SK-N-SH treated with all-trans-retinoic acid at 6 μM for 48 hours (cell line): Measurements from ENCODE around the gene MET.

Experiments
- ATAC-seq: fragments of 200-7000 bp; cut with Tn5 transposase; 3 replicates; pipeline ENCODE4 v1.9.1; 2020; ENCODE audit warnings: mild to moderate bottlenecking, moderate library complexity
- CSDC2 ChIP-seq: fragments of 250-450 bp; sonication (Bioruptor Pico); IDR thresholded peaks from 2 replicates; pipeline ENCODE4 v1.5.0; 2020; ENCODE audit warnings: mild to moderate bottlenecking, moderate library complexity
- GLIS3 ChIP-seq: fragments of 250-450 bp; sonication (Bioruptor Pico); IDR thresholded peaks from 2 replicates; pipeline ENCODE4 v1.5.0; 2020; ENCODE audit warnings: mild to moderate bottlenecking, moderate library complexity
- ISL1 ChIP-seq: fragments of 250-450 bp; sonication (Bioruptor Pico); IDR thresholded peaks from 2 replicates; pipeline ENCODE4 v2.1.2; 2022; ENCODE audit warnings: mild to moderate bottlenecking, moderate library complexity
- OSR1 ChIP-seq: fragments of 250-450 bp; sonication (Bioruptor Pico); IDR thresholded peaks from 2 replicates; pipeline ENCODE4 v1.8.0; 2022; ENCODE audit warnings: moderate library complexity, mild to moderate bottlenecking, inconsistent platforms
- PPARA ChIP-seq: fragments of 250-450 bp; sonication (Bioruptor Pico); IDR thresholded peaks from 2 replicates; pipeline ENCODE4 v1.5.0; 2020; ENCODE audit warnings: mild to moderate bottlenecking, borderline replicate concordance
- SNAI2 ChIP-seq: fragments of 250-450 bp; sonication (Bioruptor Pico); IDR thresholded peaks from 2 replicates; pipeline ENCODE4 v1.5.0; 2020; ENCODE audit warnings: mild to moderate bottlenecking, moderate library complexity
- TCF4 ChIP-seq: fragments of 250-450 bp; sonication (Bioruptor Pico); IDR thresholded peaks from 2 replicates; pipeline ENCODE4 v1.8.0; 2021; ENCODE audit warnings: mild to moderate bottlenecking, moderate library complexity, borderline replicate concordance
- TOX ChIP-seq: fragments of 250-450 bp; sonication (Bioruptor Pico); IDR thresholded peaks from 2 replicates; pipeline ENCODE4 v1.8.0; 2021; ENCODE audit warnings: mild to moderate bottlenecking, moderate library complexity, borderline replicate concordance
- ZFP3 ChIP-seq: fragments of 250-450 bp; sonication (Bioruptor Pico); IDR thresholded peaks from 2 replicates; pipeline ENCODE4 v1.5.0; 2020; ENCODE audit warnings: mild to moderate bottlenecking, moderate library complexity
- ZNF565 ChIP-seq: fragments of 450-650 bp; formaldehyde crosslinking; conservative IDR thresholded peaks from 2 replicates; pipeline ENCODE4 v1.5.0; 2020; ENCODE audit warnings: low read depth, mild to moderate bottlenecking, moderate library complexity
- TF ChIP-seq, protein P1 (sequence below): fragments of 250-450 bp; sonication (Bioruptor Pico); IDR thresholded peaks from 2 replicates; pipeline ENCODE4 v1.5.1; 2020; ENCODE audit warnings: low read depth, mild to moderate bottlenecking, moderate library complexity
- TF ChIP-seq, protein P2 (sequence below): fragments of 250-450 bp; sonication (Bioruptor Pico); IDR thresholded peaks from 2 replicates; pipeline ENCODE4 v1.8.0; 2020; ENCODE audit warnings: mild to moderate bottlenecking, moderate library complexity, borderline replicate concordance
- TF ChIP-seq, protein P3 (sequence below): fragments of 250-450 bp; sonication (Bioruptor Pico); IDR thresholded peaks from 2 replicates; pipeline ENCODE4 v1.5.0; 2020; ENCODE audit warnings: mild to moderate bottlenecking, moderate library complexity
- TF ChIP-seq, protein P4 (sequence below): fragments of 250-450 bp; sonication (Bioruptor Pico); IDR thresholded peaks from 2 replicates; pipeline ENCODE4 v1.5.1; 2021; ENCODE audit warnings: mild to moderate bottlenecking, moderate library complexity
- TF ChIP-seq, protein P5 (sequence below): fragments of 250-450 bp; sonication (Bioruptor Pico); IDR thresholded peaks from 2 replicates; pipeline ENCODE4 v1.8.0; 2021; ENCODE audit warnings: low read depth, mild to moderate bottlenecking, moderate library complexity, borderline replicate concordance

MET gene

DNA sequence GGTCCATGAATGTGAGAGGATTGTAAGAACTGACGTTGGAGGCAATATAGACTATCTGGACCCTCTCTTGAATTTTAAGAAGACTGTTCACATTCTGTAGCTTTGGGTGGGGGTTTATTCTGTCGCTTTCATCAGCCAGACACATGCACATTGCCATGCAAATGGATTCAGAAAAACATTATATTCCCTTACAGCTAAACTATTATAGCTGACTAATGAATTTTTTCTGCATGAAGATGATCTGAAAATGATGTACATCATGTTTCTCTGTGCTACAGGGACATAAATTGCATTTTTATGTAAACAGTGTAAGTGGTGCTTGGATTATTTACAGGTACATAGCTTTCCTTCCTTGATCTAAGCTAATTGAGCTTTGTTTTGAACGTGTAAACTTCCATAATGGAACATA lies 1.5 kb downstream of the MET start:
- ATAC-seq: no peak
- TF ChIP-seq, protein P1, sequence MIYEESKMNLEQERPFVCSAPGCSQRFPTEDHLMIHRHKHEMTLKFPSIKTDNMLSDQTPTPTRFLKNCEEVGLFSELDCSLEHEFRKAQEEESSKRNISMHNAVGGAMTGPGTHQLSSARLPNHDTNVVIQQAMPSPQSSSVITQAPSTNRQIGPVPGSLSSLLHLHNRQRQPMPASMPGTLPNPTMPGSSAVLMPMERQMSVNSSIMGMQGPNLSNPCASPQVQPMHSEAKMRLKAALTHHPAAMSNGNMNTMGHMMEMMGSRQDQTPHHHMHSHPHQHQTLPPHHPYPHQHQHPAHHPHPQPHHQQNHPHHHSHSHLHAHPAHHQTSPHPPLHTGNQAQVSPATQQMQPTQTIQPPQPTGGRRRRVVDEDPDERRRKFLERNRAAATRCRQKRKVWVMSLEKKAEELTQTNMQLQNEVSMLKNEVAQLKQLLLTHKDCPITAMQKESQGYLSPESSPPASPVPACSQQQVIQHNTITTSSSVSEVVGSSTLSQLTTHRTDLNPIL (CRISPR knock-in tag): no peak
- no peak for TF ChIP-seq TCF4 (CRISPR knock-in tag)
- TF ChIP-seq, protein P2, sequence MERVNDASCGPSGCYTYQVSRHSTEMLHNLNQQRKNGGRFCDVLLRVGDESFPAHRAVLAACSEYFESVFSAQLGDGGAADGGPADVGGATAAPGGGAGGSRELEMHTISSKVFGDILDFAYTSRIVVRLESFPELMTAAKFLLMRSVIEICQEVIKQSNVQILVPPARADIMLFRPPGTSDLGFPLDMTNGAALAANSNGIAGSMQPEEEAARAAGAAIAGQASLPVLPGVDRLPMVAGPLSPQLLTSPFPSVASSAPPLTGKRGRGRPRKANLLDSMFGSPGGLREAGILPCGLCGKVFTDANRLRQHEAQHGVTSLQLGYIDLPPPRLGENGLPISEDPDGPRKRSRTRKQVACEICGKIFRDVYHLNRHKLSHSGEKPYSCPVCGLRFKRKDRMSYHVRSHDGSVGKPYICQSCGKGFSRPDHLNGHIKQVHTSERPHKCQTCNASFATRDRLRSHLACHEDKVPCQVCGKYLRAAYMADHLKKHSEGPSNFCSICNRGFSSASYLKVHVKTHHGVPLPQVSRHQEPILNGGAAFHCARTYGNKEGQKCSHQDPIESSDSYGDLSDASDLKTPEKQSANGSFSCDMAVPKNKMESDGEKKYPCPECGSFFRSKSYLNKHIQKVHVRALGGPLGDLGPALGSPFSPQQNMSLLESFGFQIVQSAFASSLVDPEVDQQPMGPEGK (CRISPR knock-in tag): no peak
- TF ChIP-seq, protein P3, sequence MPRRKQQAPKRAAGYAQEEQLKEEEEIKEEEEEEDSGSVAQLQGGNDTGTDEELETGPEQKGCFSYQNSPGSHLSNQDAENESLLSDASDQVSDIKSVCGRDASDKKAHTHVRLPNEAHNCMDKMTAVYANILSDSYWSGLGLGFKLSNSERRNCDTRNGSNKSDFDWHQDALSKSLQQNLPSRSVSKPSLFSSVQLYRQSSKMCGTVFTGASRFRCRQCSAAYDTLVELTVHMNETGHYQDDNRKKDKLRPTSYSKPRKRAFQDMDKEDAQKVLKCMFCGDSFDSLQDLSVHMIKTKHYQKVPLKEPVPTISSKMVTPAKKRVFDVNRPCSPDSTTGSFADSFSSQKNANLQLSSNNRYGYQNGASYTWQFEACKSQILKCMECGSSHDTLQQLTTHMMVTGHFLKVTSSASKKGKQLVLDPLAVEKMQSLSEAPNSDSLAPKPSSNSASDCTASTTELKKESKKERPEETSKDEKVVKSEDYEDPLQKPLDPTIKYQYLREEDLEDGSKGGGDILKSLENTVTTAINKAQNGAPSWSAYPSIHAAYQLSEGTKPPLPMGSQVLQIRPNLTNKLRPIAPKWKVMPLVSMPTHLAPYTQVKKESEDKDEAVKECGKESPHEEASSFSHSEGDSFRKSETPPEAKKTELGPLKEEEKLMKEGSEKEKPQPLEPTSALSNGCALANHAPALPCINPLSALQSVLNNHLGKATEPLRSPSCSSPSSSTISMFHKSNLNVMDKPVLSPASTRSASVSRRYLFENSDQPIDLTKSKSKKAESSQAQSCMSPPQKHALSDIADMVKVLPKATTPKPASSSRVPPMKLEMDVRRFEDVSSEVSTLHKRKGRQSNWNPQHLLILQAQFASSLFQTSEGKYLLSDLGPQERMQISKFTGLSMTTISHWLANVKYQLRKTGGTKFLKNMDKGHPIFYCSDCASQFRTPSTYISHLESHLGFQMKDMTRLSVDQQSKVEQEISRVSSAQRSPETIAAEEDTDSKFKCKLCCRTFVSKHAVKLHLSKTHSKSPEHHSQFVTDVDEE (CRISPR knock-in tag): no peak

DNA sequence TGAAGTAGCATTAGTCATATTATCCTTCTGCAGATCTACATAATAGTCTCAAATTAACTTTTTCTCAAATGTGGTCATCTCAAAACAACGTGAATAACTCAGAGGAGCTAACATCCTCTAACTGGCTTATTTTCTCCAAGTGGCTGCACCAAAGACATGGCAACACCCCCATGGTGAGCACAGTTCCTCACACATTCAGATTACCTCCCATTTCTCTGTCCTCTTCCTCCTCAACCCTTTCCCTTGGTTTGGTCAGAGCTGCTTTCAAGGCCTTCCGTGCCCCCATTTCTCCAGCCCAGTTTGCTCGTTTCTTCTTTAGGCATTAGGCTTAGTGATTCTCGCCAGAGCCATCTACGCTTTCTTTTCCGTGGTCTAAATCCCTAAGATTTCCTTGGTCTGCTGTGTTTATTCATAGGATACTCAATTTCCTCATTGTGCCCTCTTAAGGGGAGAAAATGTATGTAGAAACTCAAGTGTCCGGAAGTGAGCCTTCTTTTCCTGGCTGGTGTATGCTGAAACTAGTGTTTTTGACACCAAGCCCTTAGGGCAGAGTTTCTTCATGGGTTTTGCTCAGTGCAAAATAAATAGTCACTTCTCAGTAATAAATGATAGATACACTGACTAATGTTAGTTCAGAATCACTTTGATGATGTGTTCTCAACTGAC lies 2.6 kb downstream of the MET start:
- no peak for ATAC-seq

DNA sequence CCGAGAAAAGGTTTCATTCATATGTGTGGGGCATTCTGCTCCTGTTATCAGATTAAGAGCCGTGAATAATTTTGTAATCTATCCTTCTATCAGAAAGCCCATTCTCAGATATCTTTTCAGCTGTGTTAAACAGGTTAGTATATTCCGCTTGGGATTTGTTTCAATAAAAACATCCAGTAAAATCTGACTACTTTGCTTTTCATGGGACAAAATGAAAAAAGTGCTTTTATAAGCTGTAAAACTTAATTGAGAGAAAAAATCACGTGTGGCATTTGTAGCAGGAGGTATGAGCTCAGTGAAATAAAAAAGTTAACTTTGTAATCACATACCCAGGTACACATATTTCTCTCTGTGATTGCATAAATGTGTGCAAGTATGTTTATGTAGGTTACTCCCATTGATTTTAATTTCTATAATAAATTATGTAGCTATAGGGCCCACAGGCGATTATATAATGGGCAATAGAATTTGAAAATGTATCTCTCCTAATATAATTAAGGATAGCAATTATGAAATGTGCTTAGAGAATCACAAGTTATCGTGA lies 3.9 kb downstream of the MET start:
- no peak for ATAC-seq
- no peak for TF ChIP-seq ISL1 (CRISPR knock-in tag)
- TF ChIP-seq OSR1 (CRISPR knock-in tag): no peak
- TF ChIP-seq, protein P4, sequence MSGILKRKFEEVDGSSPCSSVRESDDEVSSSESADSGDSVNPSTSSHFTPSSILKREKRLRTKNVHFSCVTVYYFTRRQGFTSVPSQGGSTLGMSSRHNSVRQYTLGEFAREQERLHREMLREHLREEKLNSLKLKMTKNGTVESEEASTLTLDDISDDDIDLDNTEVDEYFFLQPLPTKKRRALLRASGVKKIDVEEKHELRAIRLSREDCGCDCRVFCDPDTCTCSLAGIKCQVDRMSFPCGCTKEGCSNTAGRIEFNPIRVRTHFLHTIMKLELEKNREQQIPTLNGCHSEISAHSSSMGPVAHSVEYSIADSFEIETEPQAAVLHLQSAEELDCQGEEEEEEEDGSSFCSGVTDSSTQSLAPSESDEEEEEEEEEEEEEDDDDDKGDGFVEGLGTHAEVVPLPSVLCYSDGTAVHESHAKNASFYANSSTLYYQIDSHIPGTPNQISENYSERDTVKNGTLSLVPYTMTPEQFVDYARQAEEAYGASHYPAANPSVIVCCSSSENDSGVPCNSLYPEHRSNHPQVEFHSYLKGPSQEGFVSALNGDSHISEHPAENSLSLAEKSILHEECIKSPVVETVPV (CRISPR knock-in tag): no peak
- TF ChIP-seq CSDC2 (CRISPR knock-in tag): no peak
- TF ChIP-seq, protein P3 (CRISPR knock-in tag): no peak
- no peak for TF ChIP-seq PPARA (CRISPR knock-in tag)
- no peak for TF ChIP-seq SNAI2 (CRISPR knock-in tag)
- TF ChIP-seq, protein P5, sequence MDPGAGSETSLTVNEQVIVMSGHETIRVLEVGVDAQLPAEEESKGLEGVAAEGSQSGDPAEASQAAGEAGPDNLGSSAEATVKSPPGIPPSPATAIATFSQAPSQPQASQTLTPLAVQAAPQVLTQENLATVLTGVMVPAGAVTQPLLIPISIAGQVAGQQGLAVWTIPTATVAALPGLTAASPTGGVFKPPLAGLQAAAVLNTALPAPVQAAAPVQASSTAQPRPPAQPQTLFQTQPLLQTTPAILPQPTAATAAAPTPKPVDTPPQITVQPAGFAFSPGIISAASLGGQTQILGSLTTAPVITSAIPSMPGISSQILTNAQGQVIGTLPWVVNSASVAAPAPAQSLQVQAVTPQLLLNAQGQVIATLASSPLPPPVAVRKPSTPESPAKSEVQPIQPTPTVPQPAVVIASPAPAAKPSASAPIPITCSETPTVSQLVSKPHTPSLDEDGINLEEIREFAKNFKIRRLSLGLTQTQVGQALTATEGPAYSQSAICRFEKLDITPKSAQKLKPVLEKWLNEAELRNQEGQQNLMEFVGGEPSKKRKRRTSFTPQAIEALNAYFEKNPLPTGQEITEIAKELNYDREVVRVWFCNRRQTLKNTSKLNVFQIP (CRISPR knock-in tag): no peak
- no peak for TF ChIP-seq ZNF565 (CRISPR knock-in tag)
- no peak for TF ChIP-seq GLIS3 (CRISPR knock-in tag)

More for the DNA sequence above, 2.6 kb downstream of the MET start:
- TF ChIP-seq, protein P2 (CRISPR knock-in tag): no peak
- no peak for TF ChIP-seq SNAI2 (CRISPR knock-in tag)
- TF ChIP-seq, protein P3 (CRISPR knock-in tag): no peak
- no peak for TF ChIP-seq TOX (CRISPR knock-in tag)
- TF ChIP-seq CSDC2 (CRISPR knock-in tag): no peak
- TF ChIP-seq ZFP3 (CRISPR knock-in tag): no peak
- no peak for TF ChIP-seq OSR1 (CRISPR knock-in tag)
- TF ChIP-seq, all 23 proteins: peak for 0
